ENCODE results near the gene VPS9D1. TPM values are rescaled to one million over a fixed set of nuclear protein-coding genes. Genes with fewer than 3 reads are reported as not detected.

The VPS9D1 gene
- total and polyA plus RNA-seq, 2 experiments from 2014 or later, result 2.1 to 2.2 TPM

DNA sequence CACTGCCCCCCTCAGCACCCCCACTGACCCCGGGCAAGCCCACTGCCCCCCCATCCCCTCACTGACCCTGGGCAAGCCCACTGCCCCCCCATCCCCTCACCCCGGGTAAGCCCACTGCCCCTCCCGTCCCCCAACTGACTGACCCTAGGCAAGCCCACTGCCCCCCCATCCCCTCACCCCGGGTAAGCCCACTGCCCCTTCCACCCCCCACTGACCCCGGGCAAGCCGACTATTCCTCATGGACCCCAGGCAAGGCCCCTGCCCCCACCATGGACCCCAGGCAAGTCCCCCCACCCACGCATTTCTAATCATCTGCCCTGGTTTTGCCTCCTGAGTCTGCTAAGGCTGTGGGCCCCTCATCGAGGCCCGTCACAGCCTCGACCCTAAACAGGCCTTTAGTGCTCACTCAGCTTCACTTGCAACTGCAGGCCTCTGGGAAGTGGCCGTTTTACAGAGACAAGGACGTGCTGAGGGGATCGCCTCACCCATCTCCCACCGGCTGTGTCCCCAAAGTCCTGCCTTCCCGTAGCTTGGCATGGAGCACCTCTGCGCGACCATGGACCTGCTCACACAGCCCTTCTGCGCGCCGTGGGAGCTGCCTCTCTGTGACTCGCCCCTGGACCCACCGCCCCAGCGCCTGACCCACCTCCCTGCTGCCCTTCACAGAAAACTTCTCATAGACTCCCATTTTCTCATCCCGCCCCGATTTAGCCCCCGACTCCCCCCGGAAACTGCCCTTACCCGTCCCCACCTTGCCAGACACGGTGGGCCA lies 3.6 kb downstream of the VPS9D1 start:
- H3F3A ChIP-seq (replicated peaks; ENCODE audit: low read depth), result peaks cover 28% of the 10 kb centered on the region
- no peak for ATAC-seq
- DNase-seq (ENCODE audit: low spot score), result no peak
- H3K36me3 ChIP-seq (ENCODE audit: insufficient read depth), result no peaks in the 10 kb centered on the region; the same call in 1 of the 2 replicates
- Mint-ChIP-seq H3K27ac (no peak overlapping the region), H3K27me3 (ENCODE audit: insufficient read depth, low read depth, poor library complexity) (peaks cover 46% of the 10 kb centered on the region), H3K36me3 (ENCODE audit: low read depth) (peaks cover 39% of the 10 kb centered on the region), H3K4me1 (peaks cover 12% of the 10 kb centered on the region), H3K9me3 (no peaks in the 10 kb centered on the region), H3K4me3 (no peak overlapping the region)
- peaks cover 4% of the 10 kb centered on the region for H3K4me1 ChIP-seq (ENCODE audit: insufficient read depth)
- peaks cover 6% of the 10 kb centered on the region for H3K79me2 ChIP-seq (replicated peaks; ENCODE audit: insufficient read depth)
- H3K9me2 ChIP-seq (ENCODE audit: insufficient read depth), result no peaks in the 10 kb centered on the region
- peaks cover 54% of the 10 kb centered on the region for H3K27me3 ChIP-seq (ENCODE audit: insufficient read depth)
- no peak overlapping the region for H3K4me2 ChIP-seq
- no peak overlapping the region for H3K27ac ChIP-seq (ENCODE audit: low read depth)
- H3K4me3 ChIP-seq, result no peak overlapping the region
- no peak overlapping the region for H2AFZ ChIP-seq
- no peak for TF ChIP-seq JUNB (IDR thresholded peaks at IDR 0.05; ENCODE audit: unreplicated experiment)
- H4K20me1 ChIP-seq (replicated peaks; ENCODE audit: insufficient read depth), result peaks cover 20% of the 10 kb centered on the region

- Mint-ChIP-seq H3K9me3 (no peaks in the 10 kb centered on the region), H3K4me1 (peaks cover 12% of the 10 kb centered on the region), H3K4me3 (no peak overlapping the region), H3K27ac (no peak overlapping the region), H3K27me3 (ENCODE audit: insufficient read depth, low read depth, poor library complexity) (peaks cover 47% of the 10 kb centered on the region), H3K36me3 (ENCODE audit: low read depth) (peaks cover 39% of the 10 kb centered on the region)
- DNase-seq (ENCODE audit: low spot score) (no peak), ATAC-seq (no peak)
- no peak overlapping the region for H3K4me3 ChIP-seq
- TF ChIP-seq ZNF331 (CRISPR knock-in tag; IDR thresholded peaks at IDR 0.05; ENCODE audit: low read depth) (no peak), ZNF114 (CRISPR knock-in tag; IDR thresholded peaks at IDR 0.05) (no peak), EZH2 (IDR thresholded peaks at IDR 0.05; ENCODE audit: low read depth, unreplicated experiment) (no peak), POLR2AphosphoS5 (IDR thresholded peaks at IDR 0.05; ENCODE audit: low read depth) (no peak), CREB1 (CRISPR knock-in tag; IDR thresholded peaks at IDR 0.05; ENCODE audit: low read depth) (no peak), JUNB (IDR thresholded peaks at IDR 0.05; ENCODE audit: unreplicated experiment) (no peak), NANOG (IDR thresholded peaks at IDR 0.05; ENCODE audit: borderline replicate concordance) (no peak)
- TF ChIP-seq, protein P1, sequence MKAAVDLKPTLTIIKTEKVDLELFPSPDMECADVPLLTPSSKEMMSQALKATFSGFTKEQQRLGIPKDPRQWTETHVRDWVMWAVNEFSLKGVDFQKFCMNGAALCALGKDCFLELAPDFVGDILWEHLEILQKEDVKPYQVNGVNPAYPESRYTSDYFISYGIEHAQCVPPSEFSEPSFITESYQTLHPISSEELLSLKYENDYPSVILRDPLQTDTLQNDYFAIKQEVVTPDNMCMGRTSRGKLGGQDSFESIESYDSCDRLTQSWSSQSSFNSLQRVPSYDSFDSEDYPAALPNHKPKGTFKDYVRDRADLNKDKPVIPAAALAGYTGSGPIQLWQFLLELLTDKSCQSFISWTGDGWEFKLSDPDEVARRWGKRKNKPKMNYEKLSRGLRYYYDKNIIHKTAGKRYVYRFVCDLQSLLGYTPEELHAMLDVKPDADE (IDR thresholded peaks at IDR 0.05), result no peak
- TF ChIP-seq, protein P2, sequence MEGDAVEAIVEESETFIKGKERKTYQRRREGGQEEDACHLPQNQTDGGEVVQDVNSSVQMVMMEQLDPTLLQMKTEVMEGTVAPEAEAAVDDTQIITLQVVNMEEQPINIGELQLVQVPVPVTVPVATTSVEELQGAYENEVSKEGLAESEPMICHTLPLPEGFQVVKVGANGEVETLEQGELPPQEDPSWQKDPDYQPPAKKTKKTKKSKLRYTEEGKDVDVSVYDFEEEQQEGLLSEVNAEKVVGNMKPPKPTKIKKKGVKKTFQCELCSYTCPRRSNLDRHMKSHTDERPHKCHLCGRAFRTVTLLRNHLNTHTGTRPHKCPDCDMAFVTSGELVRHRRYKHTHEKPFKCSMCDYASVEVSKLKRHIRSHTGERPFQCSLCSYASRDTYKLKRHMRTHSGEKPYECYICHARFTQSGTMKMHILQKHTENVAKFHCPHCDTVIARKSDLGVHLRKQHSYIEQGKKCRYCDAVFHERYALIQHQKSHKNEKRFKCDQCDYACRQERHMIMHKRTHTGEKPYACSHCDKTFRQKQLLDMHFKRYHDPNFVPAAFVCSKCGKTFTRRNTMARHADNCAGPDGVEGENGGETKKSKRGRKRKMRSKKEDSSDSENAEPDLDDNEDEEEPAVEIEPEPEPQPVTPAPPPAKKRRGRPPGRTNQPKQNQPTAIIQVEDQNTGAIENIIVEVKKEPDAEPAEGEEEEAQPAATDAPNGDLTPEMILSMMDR (conservative IDR thresholded peaks at IDR 0.05; ENCODE audit: low read depth in 2 of 2), result no peak
- H3K4me2 ChIP-seq, result no peak overlapping the region
- peaks cover 28% of the 10 kb centered on the region for H3F3A ChIP-seq (replicated peaks; ENCODE audit: low read depth)
- H3K27ac ChIP-seq (ENCODE audit: low read depth), result no peak overlapping the region
- H2AFZ ChIP-seq, result no peak overlapping the region
- peaks cover 4% of the 10 kb centered on the region for H3K4me1 ChIP-seq (ENCODE audit: insufficient read depth)
- H3K79me2 ChIP-seq (replicated peaks; ENCODE audit: insufficient read depth), result peaks cover 6% of the 10 kb centered on the region
- H3K9me2 ChIP-seq (ENCODE audit: insufficient read depth), result no peaks in the 10 kb centered on the region
- no peaks in the 10 kb centered on the region; the same call in 1 of the 2 replicates for H3K36me3 ChIP-seq (ENCODE audit: insufficient read depth)
- peaks cover 20% of the 10 kb centered on the region for H4K20me1 ChIP-seq (replicated peaks; ENCODE audit: insufficient read depth)
- H3K27me3 ChIP-seq (ENCODE audit: insufficient read depth), result peaks cover 51% of the 10 kb centered on the region
Observed at GRCh38 chr16:89716493-89716892, 4.2 kb downstream of the VPS9D1 start.

Measured in GM23338 (cell line).